Activated T-helper 1 cell treated with anti-CD3 and anti-CD28 coated beads, Interleukin-12 subunit alpha, Interleukin-12 subunit beta, Interleukin-2, Interleukin-4 antibody, amounts not matched to agents 30 ng/mL and 10 ng/mL and 1 ng/mL, durations not matched to agents 14 hours and 24 hours and 36 hours (primary cell): ENCODE data around the gene NUP210. TPM values are rescaled to one million over a fixed set of nuclear protein-coding genes. Genes with fewer than 3 reads are reported as not detected.

Experiments used
- DNase-seq: peaks from one replicate; pipeline ENCODE4 v3.0.0; 2021; ENCODE audit warnings: low spot score
- H3K27ac Mint-ChIP-seq: one replicate; pipeline ENCODE4 v1.8.0; 2021; ENCODE audit warnings: mild to moderate bottlenecking, mixed read lengths
- H3K27me3 Mint-ChIP-seq: one replicate; pipeline ENCODE4 v1.8.0; 2022; ENCODE audit warnings: mild to moderate bottlenecking, moderate library complexity, mixed read lengths; ENCODE audit not compliant: insufficient read depth
- H3K36me3 Mint-ChIP-seq: one replicate; pipeline ENCODE4 v1.8.0; 2021; ENCODE audit warnings: low read depth, mixed read lengths
- H3K4me1 Mint-ChIP-seq: one replicate; pipeline ENCODE4 v1.8.0; 2021; ENCODE audit warnings: low read depth, mixed read lengths
- H3K4me3 Mint-ChIP-seq: one replicate; pipeline ENCODE4 v1.8.0; 2021; ENCODE audit warnings: mild to moderate bottlenecking, moderate library complexity, mixed read lengths
- H3K9me3 Mint-ChIP-seq: one replicate; pipeline ENCODE4 v1.8.0; 2021; ENCODE audit warnings: mixed read lengths
- intact Hi-C: fragments of 100-400 bp; cut with micrococcal nuclease; formaldehyde crosslinking; loops from one replicate; pipeline ENCODE4 v1.15.1; 2024
- total RNA-seq: library from RNA; stranded (reverse); gene quantifications from 2 replicates; pipeline ENCODE4 v1.2.3, GENCODE V29; 2022

NUP210 gene
- total RNA-seq, 1 donor from 2014 or later, result 152 TPM

GRCh38 chr3:13358643-13359042 lies 61.5 kb downstream of the NUP210 start:
- intact Hi-C loops, result no loop called here
- Mint-ChIP-seq H3K4me3 (no peak overlapping the region), H3K4me1 (peaks cover 8% of the 10 kb centered on the region), H3K27ac (no peak overlapping the region), H3K36me3 (peaks cover 56% of the 10 kb centered on the region), H3K27me3 (no peaks in the 10 kb centered on the region), H3K9me3 (no peaks in the 10 kb centered on the region)
- no peak for DNase-seq

- intact Hi-C loops, result no loop called here
- Mint-ChIP-seq H3K27ac (no peak overlapping the region), H3K36me3 (peaks cover 52% of the 10 kb centered on the region), H3K9me3 (no peaks in the 10 kb centered on the region), H3K4me3 (no peak overlapping the region), H3K4me1 (peaks cover 14% of the 10 kb centered on the region), H3K27me3 (no peaks in the 10 kb centered on the region)
- DNase-seq, result no peak
Measured at GRCh38 chr3:13358051-13358450, 62.1 kb downstream of the NUP210 start.

- Mint-ChIP-seq H3K9me3 (no peaks in the 10 kb centered on the region), H3K4me3 (no peak overlapping the region), H3K36me3 (peaks cover 54% of the 10 kb centered on the region), H3K27me3 (no peaks in the 10 kb centered on the region), H3K27ac (no peak overlapping the region), H3K4me1 (peaks cover 8% of the 10 kb centered on the region)
- no peak for DNase-seq
- intact Hi-C loops, result no loop called here
Measured at GRCh38 chr3:13357074-13357473, 63.0 kb downstream of the NUP210 start.

- Mint-ChIP-seq H3K27ac (no peak overlapping the region), H3K27me3 (no peaks in the 10 kb centered on the region), H3K36me3 (peaks cover 56% of the 10 kb centered on the region), H3K4me3 (no peak overlapping the region), H3K9me3 (no peaks in the 10 kb centered on the region), H3K4me1 (peaks cover 26% of the 10 kb centered on the region)
- intact Hi-C loops, result no loop called here
- no peak for DNase-seq
Measured at GRCh38 chr3:13353936-13354542, 66.1 kb downstream of the NUP210 start.

GRCh38 chr3:13353506-13353905 lies 66.6 kb downstream of the NUP210 start:
- intact Hi-C loops, result no loop called here
- no peak overlapping the region for H3K27ac Mint-ChIP-seq
- no peaks in the 10 kb centered on the region for H3K9me3 Mint-ChIP-seq
- DNase-seq, result no peak
- peaks cover 57% of the 10 kb centered on the region for H3K36me3 Mint-ChIP-seq
- H3K27me3 Mint-ChIP-seq, result no peaks in the 10 kb centered on the region
- no peak overlapping the region for H3K4me3 Mint-ChIP-seq
- peaks cover 31% of the 10 kb centered on the region for H3K4me1 Mint-ChIP-seq

- H3K27ac Mint-ChIP-seq, result peak overlapping the region; percentile 67
- no peak overlapping the region for H3K4me3 Mint-ChIP-seq
- no peaks in the 10 kb centered on the region for H3K27me3 Mint-ChIP-seq
- H3K36me3 Mint-ChIP-seq, result peaks cover 54% of the 10 kb centered on the region
- intact Hi-C loops, result no loop called here
- no peak for DNase-seq
- peaks cover 37% of the 10 kb centered on the region for H3K4me1 Mint-ChIP-seq
- no peaks in the 10 kb centered on the region for H3K9me3 Mint-ChIP-seq
Measured at GRCh38 chr3:13352621-13353131, 67.4 kb downstream of the NUP210 start.

GRCh38 chr3:13349823-13350222 lies 70.3 kb downstream of the NUP210 start:
- H3K4me3 Mint-ChIP-seq, result no peak overlapping the region
- no peak for DNase-seq
- intact Hi-C loops, result loop anchor here (10.0 kb wide), 1 partner anchor 545 kb away; no protein-coding TSS in a partner anchor
- peak overlapping the region; percentile 36 for H3K27ac Mint-ChIP-seq
- no peaks in the 10 kb centered on the region for H3K9me3 Mint-ChIP-seq
- H3K4me1 Mint-ChIP-seq, result peaks cover 56% of the 10 kb centered on the region
- no peaks in the 10 kb centered on the region for H3K27me3 Mint-ChIP-seq
- H3K36me3 Mint-ChIP-seq, result peaks cover 53% of the 10 kb centered on the region

GRCh38 chr3:13348661-13349396 lies 71.3 kb downstream of the NUP210 start:
- Mint-ChIP-seq H3K36me3 (peaks cover 57% of the 10 kb centered on the region), H3K27ac (peak overlapping the region; percentile 82)

GRCh38 chr3:13348100-13348499 lies 72.0 kb downstream of the NUP210 start:
- H3K27ac Mint-ChIP-seq, result peak overlapping the region; percentile 82
- no peaks in the 10 kb centered on the region for H3K9me3 Mint-ChIP-seq
- H3K4me3 Mint-ChIP-seq, result peak overlapping the region; percentile 31
- peaks cover 59% of the 10 kb centered on the region for H3K36me3 Mint-ChIP-seq
- peaks cover 52% of the 10 kb centered on the region for H3K4me1 Mint-ChIP-seq
- intact Hi-C loops, result loop anchor here (10.0 kb wide), 1 partner anchor 547 kb away; no protein-coding TSS in a partner anchor
- DNase-seq, result no peak
- H3K27me3 Mint-ChIP-seq, result no peaks in the 10 kb centered on the region

More at GRCh38 chr3:13348661-13349396, 71.3 kb downstream of the NUP210 start:
- intact Hi-C loops, result loop anchor here (10.0 kb wide), 1 partner anchor 546 kb away; no protein-coding TSS in a partner anchor
- Mint-ChIP-seq H3K4me3 (peak overlapping the region; percentile 31), H3K4me1 (peaks cover 60% of the 10 kb centered on the region), H3K9me3 (no peaks in the 10 kb centered on the region), H3K27me3 (no peaks in the 10 kb centered on the region)
- DNase-seq, result no peak

- intact Hi-C loops, result loop anchor here (10.0 kb wide), 1 partner anchor 547 kb away; no protein-coding TSS in a partner anchor
- H3K4me1 Mint-ChIP-seq, result peaks cover 52% of the 10 kb centered on the region
Measured at GRCh38 chr3:13347390-13347950, 72.7 kb downstream of the NUP210 start.

GRCh38 chr3:13346481-13347389 lies 73.4 kb downstream of the NUP210 start:
- no peaks in the 10 kb centered on the region for H3K27me3 Mint-ChIP-seq
- intact Hi-C loops, result loop anchor here (1.0 to 10.0 kb wide), 5 partner anchors 75 to 548 kb away; partner anchors contain the start of gene HDAC11
- no peak overlapping the region for H3K4me3 Mint-ChIP-seq
- DNase-seq, result peak; percentile 59
- H3K4me1 Mint-ChIP-seq, result peaks cover 52% of the 10 kb centered on the region
- H3K36me3 Mint-ChIP-seq, result peaks cover 63% of the 10 kb centered on the region
- peak overlapping the region; percentile 74 for H3K27ac Mint-ChIP-seq
- no peaks in the 10 kb centered on the region for H3K9me3 Mint-ChIP-seq

More at GRCh38 chr3:13347390-13347950, 72.7 kb downstream of the NUP210 start:
- H3K36me3 Mint-ChIP-seq, result peaks cover 59% of the 10 kb centered on the region
- H3K4me3 Mint-ChIP-seq, result no peak overlapping the region
- H3K27ac Mint-ChIP-seq, result peak overlapping the region; percentile 71
- DNase-seq, result no peak
- H3K27me3 Mint-ChIP-seq, result no peaks in the 10 kb centered on the region
- no peaks in the 10 kb centered on the region for H3K9me3 Mint-ChIP-seq

GRCh38 chr3:13345772-13346171 lies 74.3 kb downstream of the NUP210 start:
- no peaks in the 10 kb centered on the region for H3K27me3 Mint-ChIP-seq
- intact Hi-C loops, result loop anchor here (1.0 to 10.0 kb wide), 5 partner anchors 76 to 549 kb away; partner anchors contain the start of gene HDAC11
- no peak overlapping the region for H3K4me3 Mint-ChIP-seq
- H3K27ac Mint-ChIP-seq, result peak overlapping the region; percentile 74
- H3K9me3 Mint-ChIP-seq, result no peaks in the 10 kb centered on the region
- peaks cover 48% of the 10 kb centered on the region for H3K4me1 Mint-ChIP-seq
- no peak for DNase-seq
- H3K36me3 Mint-ChIP-seq, result peaks cover 63% of the 10 kb centered on the region
